MG63 (cell line): ENCODE data around the gene PLCB3. TPM values are rescaled to one million over a fixed set of nuclear protein-coding genes. Genes with fewer than 3 reads are reported as not detected.

Source experiments
- DNase-seq: peaks from one replicate; pipeline ENCODE4 v3.0.0-alpha.2; 2020
- H3K27me3 ChIP-seq: fragments of 250-450 bp; sonication (Bioruptor Pico); 2 replicates; pipeline ENCODE4 v1.5.1; 2020; ENCODE audit warnings: mild to moderate bottlenecking, moderate library complexity
- H3K36me3 ChIP-seq: fragments of 250-450 bp; sonication (Bioruptor Pico); 2 replicates; pipeline ENCODE4 v1.5.1; 2020; ENCODE audit warnings: mild to moderate bottlenecking, moderate library complexity
- H3K4me3 ChIP-seq: fragments of 250-450 bp; sonication (Bioruptor Pico); 2 replicates; pipeline ENCODE4 v1.5.1; 2020; ENCODE audit warnings: mild to moderate bottlenecking, moderate library complexity
- H3K9me3 ChIP-seq: fragments of 250-450 bp; sonication (Bioruptor Pico); 2 replicates; pipeline ENCODE4 v1.5.1; 2020; ENCODE audit warnings: mild to moderate bottlenecking, moderate library complexity
- total RNA-seq: library from RNA; depleted of rRNA; stranded (reverse); fragments of >200 nt; shearing (Covaris generic); gene quantifications from 2 replicates; pipeline ENCODE4 v1.2.3, GENCODE V29; 2014; ENCODE audit warnings: low replicate concordance

Gene PLCB3
- total RNA-seq, 1 experiment from 2014 or later, result 37.4 TPM

- Histone ChIP-seq H3K27me3 (0 out of 2 replicates have a peak, but pooled peaks cover 2% of the 10 kb centered on the region), H3K4me3 (no peak overlapping the region), H3K36me3 (no peaks in the 10 kb centered on the region), H3K9me3 (no peaks in the 10 kb centered on the region)
- DNase-seq, result no peak
Measured at GRCh38 chr11:64296236-64296635, 44.9 kb downstream of the PLCB3 start.

- no peaks in the 10 kb centered on the region for H3K9me3 ChIP-seq
- H3K36me3 ChIP-seq, result no peaks in the 10 kb centered on the region
- DNase-seq, result no peak
- 0 out of 2 replicates have a peak, but pooled peaks cover 2% of the 10 kb centered on the region for H3K27me3 ChIP-seq
- no peak overlapping the region for H3K4me3 ChIP-seq
Measured at GRCh38 chr11:64296830-64297698, 45.7 kb downstream of the PLCB3 start.

- Histone ChIP-seq H3K36me3 (no peaks in the 10 kb centered on the region), H3K9me3 (no peaks in the 10 kb centered on the region), H3K27me3 (0 out of 2 replicates have a peak, but pooled peaks cover 2% of the 10 kb centered on the region), H3K4me3 (no peak overlapping the region)
- DNase-seq, result no peak
Measured at GRCh38 chr11:64297699-64298358, 46.5 kb downstream of the PLCB3 start.

- H3K36me3 ChIP-seq, result no peaks in the 10 kb centered on the region
- DNase-seq, result no peak
- H3K4me3 ChIP-seq, result no peak overlapping the region
- 0 out of 2 replicates have a peak, but pooled peaks cover 2% of the 10 kb centered on the region for H3K27me3 ChIP-seq
- H3K9me3 ChIP-seq, result no peaks in the 10 kb centered on the region
Measured at GRCh38 chr11:64298966-64299846, 47.9 kb downstream of the PLCB3 start.

GRCh38 chr11:64299847-64300648, 48.7 kb downstream of the PLCB3 start, which contains the start of gene CATSPERZ:
TSS of gene CATSPERZ (plus strand) at chr11:64300358. CDS start at chr11:64300411, 53 bp downstream.
- Histone ChIP-seq H3K36me3 (no peaks in the 10 kb centered on the region), H3K4me3 (peak within 1 kb of the TSS; percentile 23; the same call in 1 of the 2 replicates), H3K27me3 (0 out of 2 replicates have a peak, but pooled peaks cover 2% of the 10 kb centered on the region), H3K9me3 (no peaks in the 10 kb centered on the region)
- DNase-seq, result no peak

- no peak overlapping the region; the same call in 1 of the 2 replicates for H3K4me3 ChIP-seq
- H3K27me3 ChIP-seq, result 0 out of 2 replicates have a peak, but pooled peaks cover 2% of the 10 kb centered on the region
- peaks cover 8% of the 10 kb centered on the region for H3K36me3 ChIP-seq
- H3K9me3 ChIP-seq, result no peaks in the 10 kb centered on the region
- no peak for DNase-seq
Measured at GRCh38 chr11:64303109-64304031, 52.0 kb downstream of the PLCB3 start.

- 0 out of 2 replicates have a peak, but pooled peaks cover 2% of the 10 kb centered on the region for H3K27me3 ChIP-seq
- no peak for DNase-seq
- H3K36me3 ChIP-seq, result peaks cover 8% of the 10 kb centered on the region
- H3K9me3 ChIP-seq, result no peaks in the 10 kb centered on the region
- peak overlapping the region; percentile 64 for H3K4me3 ChIP-seq
Measured at GRCh38 chr11:64304032-64304315, 52.6 kb downstream of the PLCB3 start.

GRCh38 chr11:64304316-64305072, 53.2 kb downstream of the PLCB3 start:
- H3K9me3 ChIP-seq, result no peaks in the 10 kb centered on the region
- H3K36me3 ChIP-seq, result peaks cover 8% of the 10 kb centered on the region
- peak overlapping the region; percentile 64 for H3K4me3 ChIP-seq
- H3K27me3 ChIP-seq, result 0 out of 2 replicates have a peak, but pooled peaks cover 2% of the 10 kb centered on the region
- peak; percentile 89 for DNase-seq

- Histone ChIP-seq H3K4me3 (peak within 1 kb of the TSS; percentile 74), H3K9me3 (no peaks in the 10 kb centered on the region), H3K36me3 (peaks cover 8% of the 10 kb centered on the region), H3K27me3 (0 out of 2 replicates have a peak, but pooled peaks cover under 1% of the 10 kb centered on the region)
- DNase-seq, result peak; percentile 97
Measured at GRCh38 chr11:64305075-64305690, 53.9 kb downstream of the PLCB3 start, which contains the start of gene ESRRA. TSS of gene ESRRA (plus strand) at chr11:64305524. CDS start at chr11:64307180, 1,656 bp downstream.

- H3K4me3 ChIP-seq, result peak overlapping the region; percentile 74
- H3K9me3 ChIP-seq, result no peaks in the 10 kb centered on the region
- peaks cover 8% of the 10 kb centered on the region for H3K36me3 ChIP-seq
- peak; percentile 70 for DNase-seq
- no peaks in the 10 kb centered on the region for H3K27me3 ChIP-seq
Measured at GRCh38 chr11:64305691-64306562, 54.6 kb downstream of the PLCB3 start.

GRCh38 chr11:64306563-64306875, 55.2 kb downstream of the PLCB3 start:
- Histone ChIP-seq H3K36me3 (peaks cover 8% of the 10 kb centered on the region), H3K27me3 (no peaks in the 10 kb centered on the region), H3K9me3 (no peaks in the 10 kb centered on the region), H3K4me3 (peak overlapping the region; percentile 74)
- DNase-seq, result no peak

GRCh38 chr11:64306876-64307622, 55.7 kb downstream of the PLCB3 start:
- Histone ChIP-seq H3K27me3 (no peaks in the 10 kb centered on the region), H3K4me3 (peak overlapping the region; percentile 74), H3K9me3 (no peaks in the 10 kb centered on the region), H3K36me3 (peaks cover 8% of the 10 kb centered on the region)
- DNase-seq, result no peak
